K562 (cell line): ENCODE results near the gene NFKBIB. TPM values are rescaled to one million over a fixed set of nuclear protein-coding genes. Genes with fewer than 3 reads are reported as not detected.

Experiments
- SREBF1 ChIP-seq: fragments of 150-350 bp; IDR thresholded peaks from 2 replicates; pipeline ENCODE4 v1.6.1; 2014; ENCODE audit warnings: antibody characterized with exemption, low read depth, low read length, borderline replicate concordance
- TAF9B ChIP-seq: fragments of 450-650 bp; IDR thresholded peaks from 2 replicates; pipeline ENCODE4 v1.6.1; 2018; ENCODE audit warnings: mild to moderate bottlenecking; ENCODE audit not compliant: partially characterized antibody
- polyA plus RNA-seq, 8 experiments: library from polyadenylated mRNA; depleted of rRNA in 4 of 8; stranded (reverse) in 5 of 8; unstranded in 3 of 8; fragments of >200 nt; fragmentation: Nextera tagmentation in 2 of 8; fragmentation: Illumina TruSeq in 1 of 8; extraction: Ambion mirVana in 2 of 8; extraction: Trizol in 1 of 8; gene quantifications; 2 replicates each; pipeline versions ENCODE4 v1.2.1 to v1.2.3, GENCODE V29; 2011 to 2014; ENCODE audit warnings: inconsistent platforms in 1 of 8, missing spikeins in 1 of 8
- total RNA-seq, 7 experiments: library from RNA; depleted of rRNA in 6 of 7; stranded (reverse); fragments of >200 nt in 6 of 7; fragmentation: Illumina TruSeq in 2 of 7; extraction: Trizol in 2 of 7; gene quantifications; 2 replicates each; pipeline versions ENCODE4 v1.2.1 to v1.2.3, GENCODE V29; 2011 to 2021; ENCODE audit warnings: low replicate concordance in 1 of 7
- TF ChIP-seq, protein P1 (sequence below): fragments of 200-800 bp; sonication (Bioruptor generic); IDR thresholded peaks from 2 replicates; pipeline ENCODE4 v1.6.1; 2016; ENCODE audit warnings: missing genetic modification characterization, missing compliant biosample characterization
- TF ChIP-seq, protein P2 (sequence below): sonication (generic); formaldehyde crosslinking; IDR thresholded peaks from 2 replicates; pipeline ENCODE4 v1.9.0; 2022; ENCODE audit warnings: mild to moderate bottlenecking, missing genetic modification reagents
- TF ChIP-seq, protein P3 (sequence below), 2 experiments: fragments of 450-650 bp; formaldehyde crosslinking in 1 of 2; IDR thresholded peaks; 2 replicates each; pipeline versions ENCODE4 v1.4.0 to v1.6.1; 2014 to 2020; ENCODE audit warnings: mild to moderate bottlenecking in 2 of 2, borderline replicate concordance in 1 of 2, low read depth in 1 of 2
- TF ChIP-seq, protein P4 (sequence below): fragments of 250-450 bp; sonication (Bioruptor Pico); IDR thresholded peaks from 2 replicates; pipeline ENCODE4 v1.4.0; 2020; ENCODE audit warnings: mild to moderate bottlenecking, moderate library complexity, borderline replicate concordance

The NFKBIB gene
- total and polyA plus RNA-seq, 9 of the 15 experiments (the other 6 are each of a cell fraction or from before 2014, with no cell fraction given), result 1.5 to 44.9 (median 10.4) TPM

DNA sequence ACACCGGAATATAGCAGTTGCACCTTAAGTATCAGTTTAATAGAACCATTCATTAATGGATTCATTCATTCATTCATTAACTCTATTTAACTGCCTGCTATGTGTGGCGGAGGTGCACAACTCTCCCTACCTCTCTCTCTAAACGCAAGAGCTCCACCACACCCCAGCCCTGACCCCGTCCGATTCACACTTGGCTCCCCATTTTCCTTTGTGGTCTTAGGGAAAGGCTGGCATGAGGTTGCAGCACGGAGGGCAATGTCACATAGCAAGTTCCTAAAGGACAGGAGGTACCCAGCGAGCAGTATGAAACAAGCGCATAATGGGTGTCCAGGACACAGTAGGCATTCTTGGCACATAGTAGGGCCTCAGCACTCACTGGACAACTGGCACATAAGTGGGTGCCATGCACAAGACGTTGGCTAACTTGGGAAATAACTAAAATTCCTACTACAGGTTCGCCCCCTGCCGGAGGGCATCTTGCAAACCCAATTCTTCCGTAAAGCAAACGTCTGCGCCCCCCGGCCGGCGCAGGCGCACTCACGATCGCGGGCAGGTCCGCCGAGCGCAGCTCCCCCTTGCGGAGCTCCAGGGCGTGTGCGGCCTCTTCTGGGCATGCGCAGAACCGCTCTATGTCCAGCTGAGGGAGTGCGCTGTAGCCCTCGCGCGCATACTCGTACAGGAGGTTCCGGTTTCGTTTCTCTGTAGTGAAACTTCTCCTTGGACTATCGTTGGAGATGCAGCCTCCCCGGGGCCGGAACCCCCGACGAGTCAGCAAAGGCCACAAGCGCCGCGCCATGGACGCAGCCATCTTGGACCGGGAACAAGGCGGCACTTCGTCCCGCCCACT, 30.4 kb downstream of the NFKBIB start, which contains the start of gene SARS2 (continued):
- TF ChIP-seq, protein P1, sequence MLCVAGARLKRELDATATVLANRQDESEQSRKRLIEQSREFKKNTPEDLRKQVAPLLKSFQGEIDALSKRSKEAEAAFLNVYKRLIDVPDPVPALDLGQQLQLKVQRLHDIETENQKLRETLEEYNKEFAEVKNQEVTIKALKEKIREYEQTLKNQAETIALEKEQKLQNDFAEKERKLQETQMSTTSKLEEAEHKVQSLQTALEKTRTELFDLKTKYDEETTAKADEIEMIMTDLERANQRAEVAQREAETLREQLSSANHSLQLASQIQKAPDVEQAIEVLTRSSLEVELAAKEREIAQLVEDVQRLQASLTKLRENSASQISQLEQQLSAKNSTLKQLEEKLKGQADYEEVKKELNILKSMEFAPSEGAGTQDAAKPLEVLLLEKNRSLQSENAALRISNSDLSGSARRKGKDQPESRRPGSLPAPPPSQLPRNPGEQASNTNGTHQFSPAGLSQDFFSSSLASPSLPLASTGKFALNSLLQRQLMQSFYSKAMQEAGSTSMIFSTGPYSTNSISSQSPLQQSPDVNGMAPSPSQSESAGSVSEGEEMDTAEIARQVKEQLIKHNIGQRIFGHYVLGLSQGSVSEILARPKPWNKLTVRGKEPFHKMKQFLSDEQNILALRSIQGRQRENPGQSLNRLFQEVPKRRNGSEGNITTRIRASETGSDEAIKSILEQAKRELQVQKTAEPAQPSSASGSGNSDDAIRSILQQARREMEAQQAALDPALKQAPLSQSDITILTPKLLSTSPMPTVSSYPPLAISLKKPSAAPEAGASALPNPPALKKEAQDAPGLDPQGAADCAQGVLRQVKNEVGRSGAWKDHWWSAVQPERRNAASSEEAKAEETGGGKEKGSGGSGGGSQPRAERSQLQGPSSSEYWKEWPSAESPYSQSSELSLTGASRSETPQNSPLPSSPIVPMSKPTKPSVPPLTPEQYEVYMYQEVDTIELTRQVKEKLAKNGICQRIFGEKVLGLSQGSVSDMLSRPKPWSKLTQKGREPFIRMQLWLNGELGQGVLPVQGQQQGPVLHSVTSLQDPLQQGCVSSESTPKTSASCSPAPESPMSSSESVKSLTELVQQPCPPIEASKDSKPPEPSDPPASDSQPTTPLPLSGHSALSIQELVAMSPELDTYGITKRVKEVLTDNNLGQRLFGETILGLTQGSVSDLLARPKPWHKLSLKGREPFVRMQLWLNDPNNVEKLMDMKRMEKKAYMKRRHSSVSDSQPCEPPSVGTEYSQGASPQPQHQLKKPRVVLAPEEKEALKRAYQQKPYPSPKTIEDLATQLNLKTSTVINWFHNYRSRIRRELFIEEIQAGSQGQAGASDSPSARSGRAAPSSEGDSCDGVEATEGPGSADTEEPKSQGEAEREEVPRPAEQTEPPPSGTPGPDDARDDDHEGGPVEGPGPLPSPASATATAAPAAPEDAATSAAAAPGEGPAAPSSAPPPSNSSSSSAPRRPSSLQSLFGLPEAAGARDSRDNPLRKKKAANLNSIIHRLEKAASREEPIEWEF (CRISPR knock-in tag), result no peak
- TF ChIP-seq SREBF1 (0 out of 2 replicates have a peak, but pooled peaks have one; percentile 18), TAF9B (peak; percentile 87)
- TF ChIP-seq, protein P2, sequence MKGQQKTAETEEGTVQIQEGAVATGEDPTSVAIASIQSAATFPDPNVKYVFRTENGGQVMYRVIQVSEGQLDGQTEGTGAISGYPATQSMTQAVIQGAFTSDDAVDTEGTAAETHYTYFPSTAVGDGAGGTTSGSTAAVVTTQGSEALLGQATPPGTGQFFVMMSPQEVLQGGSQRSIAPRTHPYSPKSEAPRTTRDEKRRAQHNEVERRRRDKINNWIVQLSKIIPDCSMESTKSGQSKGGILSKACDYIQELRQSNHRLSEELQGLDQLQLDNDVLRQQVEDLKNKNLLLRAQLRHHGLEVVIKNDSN (CRISPR knock-in tag), result no peak
- TF ChIP-seq, protein P3, sequence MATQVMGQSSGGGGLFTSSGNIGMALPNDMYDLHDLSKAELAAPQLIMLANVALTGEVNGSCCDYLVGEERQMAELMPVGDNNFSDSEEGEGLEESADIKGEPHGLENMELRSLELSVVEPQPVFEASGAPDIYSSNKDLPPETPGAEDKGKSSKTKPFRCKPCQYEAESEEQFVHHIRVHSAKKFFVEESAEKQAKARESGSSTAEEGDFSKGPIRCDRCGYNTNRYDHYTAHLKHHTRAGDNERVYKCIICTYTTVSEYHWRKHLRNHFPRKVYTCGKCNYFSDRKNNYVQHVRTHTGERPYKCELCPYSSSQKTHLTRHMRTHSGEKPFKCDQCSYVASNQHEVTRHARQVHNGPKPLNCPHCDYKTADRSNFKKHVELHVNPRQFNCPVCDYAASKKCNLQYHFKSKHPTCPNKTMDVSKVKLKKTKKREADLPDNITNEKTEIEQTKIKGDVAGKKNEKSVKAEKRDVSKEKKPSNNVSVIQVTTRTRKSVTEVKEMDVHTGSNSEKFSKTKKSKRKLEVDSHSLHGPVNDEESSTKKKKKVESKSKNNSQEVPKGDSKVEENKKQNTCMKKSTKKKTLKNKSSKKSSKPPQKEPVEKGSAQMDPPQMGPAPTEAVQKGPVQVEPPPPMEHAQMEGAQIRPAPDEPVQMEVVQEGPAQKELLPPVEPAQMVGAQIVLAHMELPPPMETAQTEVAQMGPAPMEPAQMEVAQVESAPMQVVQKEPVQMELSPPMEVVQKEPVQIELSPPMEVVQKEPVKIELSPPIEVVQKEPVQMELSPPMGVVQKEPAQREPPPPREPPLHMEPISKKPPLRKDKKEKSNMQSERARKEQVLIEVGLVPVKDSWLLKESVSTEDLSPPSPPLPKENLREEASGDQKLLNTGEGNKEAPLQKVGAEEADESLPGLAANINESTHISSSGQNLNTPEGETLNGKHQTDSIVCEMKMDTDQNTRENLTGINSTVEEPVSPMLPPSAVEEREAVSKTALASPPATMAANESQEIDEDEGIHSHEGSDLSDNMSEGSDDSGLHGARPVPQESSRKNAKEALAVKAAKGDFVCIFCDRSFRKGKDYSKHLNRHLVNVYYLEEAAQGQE (IDR thresholded peaks at IDR 0.05; ENCODE audit: borderline replicate concordance), result peak; percentile 80; the same call in 1 of the 2 replicates
- TF ChIP-seq, protein P3 (CRISPR knock-in tag; IDR thresholded peaks at IDR 0.05; ENCODE audit: low read depth), result no peak
- TF ChIP-seq, protein P4, sequence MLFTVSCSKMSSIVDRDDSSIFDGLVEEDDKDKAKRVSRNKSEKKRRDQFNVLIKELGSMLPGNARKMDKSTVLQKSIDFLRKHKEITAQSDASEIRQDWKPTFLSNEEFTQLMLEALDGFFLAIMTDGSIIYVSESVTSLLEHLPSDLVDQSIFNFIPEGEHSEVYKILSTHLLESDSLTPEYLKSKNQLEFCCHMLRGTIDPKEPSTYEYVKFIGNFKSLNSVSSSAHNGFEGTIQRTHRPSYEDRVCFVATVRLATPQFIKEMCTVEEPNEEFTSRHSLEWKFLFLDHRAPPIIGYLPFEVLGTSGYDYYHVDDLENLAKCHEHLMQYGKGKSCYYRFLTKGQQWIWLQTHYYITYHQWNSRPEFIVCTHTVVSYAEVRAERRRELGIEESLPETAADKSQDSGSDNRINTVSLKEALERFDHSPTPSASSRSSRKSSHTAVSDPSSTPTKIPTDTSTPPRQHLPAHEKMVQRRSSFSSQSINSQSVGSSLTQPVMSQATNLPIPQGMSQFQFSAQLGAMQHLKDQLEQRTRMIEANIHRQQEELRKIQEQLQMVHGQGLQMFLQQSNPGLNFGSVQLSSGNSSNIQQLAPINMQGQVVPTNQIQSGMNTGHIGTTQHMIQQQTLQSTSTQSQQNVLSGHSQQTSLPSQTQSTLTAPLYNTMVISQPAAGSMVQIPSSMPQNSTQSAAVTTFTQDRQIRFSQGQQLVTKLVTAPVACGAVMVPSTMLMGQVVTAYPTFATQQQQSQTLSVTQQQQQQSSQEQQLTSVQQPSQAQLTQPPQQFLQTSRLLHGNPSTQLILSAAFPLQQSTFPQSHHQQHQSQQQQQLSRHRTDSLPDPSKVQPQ (CRISPR knock-in tag), result no peak
